Measurements from ENCODE around the gene KRT23.

The KRT23 gene

GRCh38 chr17:40906613-40907012 lies 30.8 kb downstream of the KRT23 start:
- no peak for DNase-seq

- DNase-seq: no peak
Observed at GRCh38 chr17:40905370-40905769, 32.1 kb downstream of the KRT23 start.

- no peak for DNase-seq
Observed at GRCh38 chr17:40903129-40903847, 34.2 kb downstream of the KRT23 start.

- no peak for DNase-seq
Observed at GRCh38 chr17:40902498-40902897, 34.9 kb downstream of the KRT23 start.

- no peak for DNase-seq
Observed at GRCh38 chr17:40901981-40902474, 35.4 kb downstream of the KRT23 start.

- DNase-seq: no peak
Observed at GRCh38 chr17:40900809-40901356, 36.6 kb downstream of the KRT23 start.

GRCh38 chr17:40896916-40897455 lies 40.5 kb downstream of the KRT23 start:
- DNase-seq: no peak

GRCh38 chr17:40895106-40895730 lies 42.2 kb downstream of the KRT23 start:
- DNase-seq: peak in 1 of 2 experiments; percentile 10

- no peak for DNase-seq
Observed at GRCh38 chr17:40888196-40888720, 49.2 kb downstream of the KRT23 start.

GRCh38 chr17:40886090-40886489 lies 51.4 kb downstream of the KRT23 start:
- DNase-seq: no peak

- no peak for DNase-seq
Observed at GRCh38 chr17:40884708-40885512, 52.5 kb downstream of the KRT23 start, which contains the start of gene KRT20. Gene KRT20 (minus strand): TSS chr17:40885242. CDS start chr17:40885185, 57 bp downstream.

GRCh38 chr17:40883626-40884334 lies 53.7 kb downstream of the KRT23 start:
- no peak for DNase-seq

GRCh38 chr17:40883031-40883430 lies 54.4 kb downstream of the KRT23 start:
- DNase-seq: no peak

GRCh38 chr17:40879026-40879425 lies 58.4 kb downstream of the KRT23 start:
- no peak for DNase-seq

- no peak for DNase-seq
Observed at GRCh38 chr17:40878044-40878443, 59.4 kb downstream of the KRT23 start.

GRCh38 chr17:40873801-40874200 lies 63.6 kb downstream of the KRT23 start:
- DNase-seq: no peak

- no peak for DNase-seq
Observed at GRCh38 chr17:40873255-40873654, 64.2 kb downstream of the KRT23 start.

All from Kasumi-1 (cell line).